ENCODE results near the gene KHSRP. TPM values are rescaled to one million over a fixed set of nuclear protein-coding genes. Genes with fewer than 3 reads are reported as not detected.
A peak's percentile ranks its signal among the peaks of the same experiment; 100 is the strongest.

The KHSRP gene
- 65.9 TPM for total RNA-seq

- Histone ChIP-seq H3K4me3 (ENCODE audit: low read length) (peak within 1 kb of the TSS; percentile 54), H3K4me1 (ENCODE audit: insufficient read depth, low read length) (peaks cover 31% of the 10 kb centered on the region), H3K27me3 (ENCODE audit: insufficient read depth, low read length) (no peaks in the 10 kb centered on the region)
These were observed at the start of gene KHSRP for GRCh38 chr19:6424195-6424938. Gene KHSRP (minus strand): TSS chr19:6424811. CDS start chr19:6424701, 110 bp downstream.

GRCh38 chr19:6473647-6474046 is 49.0 kb upstream of the KHSRP start:
- no peaks in the 10 kb centered on the region for H3K9me3 ChIP-seq (ENCODE audit: low read depth, low read length)
- H3K4me3 ChIP-seq (ENCODE audit: low read length) = no peak overlapping the region
- no peaks in the 10 kb centered on the region for H3K4me1 ChIP-seq (ENCODE audit: insufficient read depth, low read length)
- no peaks in the 10 kb centered on the region for H3K27me3 ChIP-seq (ENCODE audit: insufficient read depth, low read length)

More at GRCh38 chr19:6424195-6424938, at the start of gene KHSRP:
- H3K9me3 ChIP-seq (ENCODE audit: low read depth, low read length) = no peaks in the 10 kb centered on the region

- Histone ChIP-seq H3K4me3 (ENCODE audit: low read length) (no peak overlapping the region), H3K4me1 (ENCODE audit: insufficient read depth, low read length) (no peaks in the 10 kb centered on the region), H3K9me3 (ENCODE audit: low read depth, low read length) (no peaks in the 10 kb centered on the region), H3K27me3 (ENCODE audit: insufficient read depth, low read length) (no peaks in the 10 kb centered on the region)
These were observed 48.1 kb upstream of the KHSRP start for GRCh38 chr19:6472713-6473112.

- Histone ChIP-seq H3K4me3 (ENCODE audit: low read length) (no peak overlapping the region), H3K4me1 (ENCODE audit: insufficient read depth, low read length) (no peaks in the 10 kb centered on the region)
These were observed 46.5 kb upstream of the KHSRP start for GRCh38 chr19:6471076-6471475.

GRCh38 chr19:6470173-6470572 is 45.6 kb upstream of the KHSRP start:
- Histone ChIP-seq H3K9me3 (ENCODE audit: low read depth, low read length) (no peaks in the 10 kb centered on the region), H3K4me3 (ENCODE audit: low read length) (no peak overlapping the region), H3K27me3 (ENCODE audit: insufficient read depth, low read length) (no peaks in the 10 kb centered on the region), H3K4me1 (ENCODE audit: insufficient read depth, low read length) (no peaks in the 10 kb centered on the region)

More at GRCh38 chr19:6471076-6471475, 46.5 kb upstream of the KHSRP start:
- Histone ChIP-seq H3K27me3 (ENCODE audit: insufficient read depth, low read length) (no peaks in the 10 kb centered on the region), H3K9me3 (ENCODE audit: low read depth, low read length) (no peaks in the 10 kb centered on the region)

- Histone ChIP-seq H3K4me1 (ENCODE audit: insufficient read depth, low read length) (peaks cover 10% of the 10 kb centered on the region), H3K27me3 (ENCODE audit: insufficient read depth, low read length) (peaks cover 5% of the 10 kb centered on the region), H3K9me3 (ENCODE audit: low read depth, low read length) (no peaks in the 10 kb centered on the region), H3K4me3 (ENCODE audit: low read length) (no peak overlapping the region)
These were observed 42.8 kb upstream of the KHSRP start for GRCh38 chr19:6467384-6467783.

DNA sequence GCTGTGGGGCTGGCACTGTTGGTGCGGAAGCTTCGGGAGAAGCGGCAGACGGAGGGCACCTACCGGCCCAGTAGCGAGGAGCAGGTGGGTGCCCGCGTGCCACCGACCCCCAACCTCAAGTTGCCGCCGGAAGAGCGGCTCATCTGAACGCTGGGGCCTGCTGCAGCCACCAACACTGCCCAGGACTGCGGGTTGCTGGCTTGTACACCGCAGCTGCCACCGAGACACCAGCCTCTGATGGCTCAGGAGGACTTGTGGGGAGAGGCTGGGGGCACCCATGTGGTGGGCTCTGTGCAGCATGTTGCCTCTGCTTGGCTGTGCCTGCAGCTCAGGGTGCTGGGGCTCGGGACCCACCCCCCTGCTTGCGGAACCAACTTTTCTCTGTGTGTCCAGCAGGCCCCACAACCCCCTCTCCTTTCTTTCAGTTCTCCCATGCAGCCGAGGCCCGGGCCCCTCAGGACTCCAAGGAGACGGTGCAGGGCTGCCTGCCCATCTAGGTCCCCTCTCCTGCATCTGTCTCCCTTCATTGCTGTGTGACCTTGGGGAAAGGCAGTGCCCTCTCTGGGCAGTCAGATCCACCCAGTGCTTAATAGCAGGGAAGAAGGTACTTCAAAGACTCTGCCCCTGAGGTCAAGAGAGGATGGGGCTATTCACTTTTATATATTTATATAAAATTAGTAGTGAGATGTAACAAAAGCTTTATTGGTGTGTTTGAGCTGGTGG is 42.1 kb upstream of the KHSRP start:
- Histone ChIP-seq H3K4me1 (ENCODE audit: insufficient read depth, low read length) (peaks cover 10% of the 10 kb centered on the region), H3K9me3 (ENCODE audit: low read depth, low read length) (no peaks in the 10 kb centered on the region), H3K27me3 (ENCODE audit: insufficient read depth, low read length) (peaks cover 5% of the 10 kb centered on the region), H3K4me3 (ENCODE audit: low read length) (no peak overlapping the region)

- peaks cover 12% of the 10 kb centered on the region for H3K4me1 ChIP-seq (ENCODE audit: insufficient read depth, low read length)
- no peaks in the 10 kb centered on the region for H3K9me3 ChIP-seq (ENCODE audit: low read depth, low read length)
- peaks cover 5% of the 10 kb centered on the region for H3K27me3 ChIP-seq (ENCODE audit: insufficient read depth, low read length)
- H3K4me3 ChIP-seq (ENCODE audit: low read length) = no peak overlapping the region
These were observed 41.1 kb upstream of the KHSRP start for GRCh38 chr19:6465663-6466062.

GRCh38 chr19:6465006-6465405 is 40.4 kb upstream of the KHSRP start:
- H3K27me3 ChIP-seq (ENCODE audit: insufficient read depth, low read length) = peaks cover 5% of the 10 kb centered on the region
- H3K4me1 ChIP-seq (ENCODE audit: insufficient read depth, low read length) = peaks cover 16% of the 10 kb centered on the region
- H3K9me3 ChIP-seq (ENCODE audit: low read depth, low read length) = no peaks in the 10 kb centered on the region
- H3K4me3 ChIP-seq (ENCODE audit: low read length) = no peak overlapping the region

DNA sequence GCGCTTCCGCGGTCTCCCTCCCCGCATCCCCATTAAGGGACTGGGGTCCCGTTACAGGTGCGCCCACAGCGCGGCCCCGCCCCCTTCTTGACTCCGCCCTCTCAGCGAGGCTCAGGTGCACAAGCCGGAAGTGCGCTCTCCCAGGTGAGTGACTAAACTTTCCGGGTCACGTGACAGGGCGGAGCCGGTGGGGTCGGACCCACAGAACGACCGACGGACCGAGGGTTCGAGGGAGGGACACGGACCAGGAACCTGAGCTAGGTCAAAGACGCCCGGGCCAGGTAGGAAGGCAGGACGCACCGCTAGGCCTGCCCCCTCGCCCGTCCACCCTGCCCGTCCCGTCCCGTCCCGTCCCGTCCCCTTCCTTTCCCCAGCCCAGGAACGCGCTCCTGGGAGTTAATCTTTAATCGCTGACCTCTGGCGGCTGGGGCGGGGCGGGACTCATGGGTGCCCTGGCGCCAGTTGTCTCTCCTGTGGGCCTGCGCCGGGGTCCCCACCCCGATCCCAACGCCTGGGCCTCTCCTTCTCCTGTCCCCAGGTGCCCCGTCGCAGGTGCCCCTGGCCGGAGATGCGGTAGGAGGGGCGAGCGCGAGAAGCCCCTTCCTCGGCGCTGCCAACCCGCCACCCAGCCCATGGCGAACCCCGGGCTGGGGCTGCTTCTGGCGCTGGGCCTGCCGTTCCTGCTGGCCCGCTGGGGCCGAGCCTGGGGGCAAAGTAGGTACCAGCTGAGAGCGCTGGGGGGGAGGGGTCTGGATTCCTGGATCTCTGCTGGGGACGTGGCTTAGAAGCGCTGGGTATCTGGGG is 39.7 kb upstream of the KHSRP start, which contains the start of gene CRB3:
Gene CRB3 (plus strand): TSS at position 202 of the 804 bp plus-strand sequence. CDS start 431 bp downstream, at position 633.
- no peaks in the 10 kb centered on the region for H3K9me3 ChIP-seq (ENCODE audit: low read depth, low read length)
- no peak within 1 kb of the TSS for H3K4me3 ChIP-seq (ENCODE audit: low read length)
- H3K4me1 ChIP-seq (ENCODE audit: insufficient read depth, low read length) = peaks cover 16% of the 10 kb centered on the region
- H3K27me3 ChIP-seq (ENCODE audit: insufficient read depth, low read length) = peaks cover 5% of the 10 kb centered on the region

DNA sequence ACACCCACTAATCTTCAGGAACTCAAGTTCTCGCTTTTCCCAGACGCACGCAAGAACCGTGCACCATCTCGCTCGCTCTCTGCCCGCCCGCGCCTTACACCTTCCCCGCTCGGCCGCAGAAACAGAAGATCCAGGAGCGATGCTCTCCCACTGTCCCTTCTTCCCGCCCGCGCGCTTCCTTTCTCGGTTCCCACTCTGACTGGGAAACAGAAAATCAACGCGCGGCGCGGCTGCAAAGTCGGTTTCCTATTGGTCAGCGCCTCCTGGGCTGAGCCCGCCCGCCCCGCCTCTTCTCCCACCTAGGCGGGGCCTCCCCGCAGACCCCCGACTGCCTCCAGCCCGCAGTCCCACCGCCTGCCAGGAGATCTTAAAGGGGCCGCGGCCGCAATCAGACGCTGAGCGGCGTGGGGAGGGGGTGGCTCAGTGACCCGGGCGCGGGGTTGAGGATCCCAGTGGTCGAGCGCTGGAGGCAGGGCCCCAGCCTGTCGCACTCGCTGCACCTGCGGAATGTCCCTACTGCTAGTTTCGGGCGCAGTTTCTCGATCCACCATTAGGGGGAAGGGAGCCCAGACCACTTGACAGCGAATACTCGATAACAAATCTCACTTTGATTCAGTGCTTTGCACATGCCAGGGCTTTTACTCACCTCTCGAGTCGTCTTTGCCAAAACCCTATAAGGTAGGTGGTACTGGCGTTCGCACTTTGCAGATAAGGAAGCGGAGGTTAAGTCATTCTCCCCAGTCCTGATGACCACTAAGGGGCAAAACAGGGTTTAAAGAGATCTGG is 35.7 kb upstream of the KHSRP start:
- Histone ChIP-seq H3K4me3 (ENCODE audit: low read length) (peak overlapping the region; percentile 53), H3K4me1 (ENCODE audit: insufficient read depth, low read length) (peaks cover 16% of the 10 kb centered on the region), H3K9me3 (ENCODE audit: low read depth, low read length) (no peaks in the 10 kb centered on the region), H3K27me3 (ENCODE audit: insufficient read depth, low read length) (peaks cover 7% of the 10 kb centered on the region)

- Histone ChIP-seq H3K4me1 (ENCODE audit: insufficient read depth, low read length) (peaks cover 14% of the 10 kb centered on the region), H3K9me3 (ENCODE audit: low read depth, low read length) (no peaks in the 10 kb centered on the region), H3K4me3 (ENCODE audit: low read length) (peak within 1 kb of the TSS; percentile 53)
These were observed 34.9 kb upstream of the KHSRP start, which contains the start of gene SLC25A23 for GRCh38 chr19:6459262-6460098. Gene SLC25A23 (minus strand): TSS chr19:6459792. CDS start chr19:6459628, 164 bp downstream.

DNA sequence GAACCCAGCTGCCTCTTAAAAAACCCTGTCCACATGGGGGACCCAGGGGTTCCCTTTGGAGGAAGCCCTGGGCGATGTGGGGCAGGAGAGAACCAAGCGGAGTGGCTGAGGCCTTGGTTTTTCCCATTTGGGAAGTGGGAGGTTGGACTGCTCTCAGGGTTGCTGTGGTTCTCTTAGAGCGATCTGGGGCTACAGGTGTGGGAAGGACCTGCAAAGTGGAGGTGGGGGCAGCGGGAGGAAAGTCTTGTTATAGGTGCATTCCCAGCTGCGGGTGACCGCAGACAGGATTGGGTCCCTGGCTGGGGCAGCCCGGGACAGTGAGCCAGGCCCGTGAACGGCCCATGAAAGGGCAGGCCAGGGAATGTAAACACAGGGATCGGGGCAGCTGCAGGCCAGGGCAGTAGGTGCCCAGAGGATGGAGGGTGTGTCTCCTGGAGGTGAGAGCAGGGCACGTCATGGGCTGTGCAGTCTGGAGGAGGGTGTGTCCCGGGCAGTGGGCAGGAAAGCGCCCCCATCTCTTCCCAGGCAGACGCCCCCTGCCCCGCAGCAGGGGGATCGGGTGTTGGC is 34.2 kb upstream of the KHSRP start:
- Histone ChIP-seq H3K4me3 (ENCODE audit: low read length) (no peak overlapping the region), H3K4me1 (ENCODE audit: insufficient read depth, low read length) (peaks cover 7% of the 10 kb centered on the region), H3K27me3 (ENCODE audit: insufficient read depth, low read length) (peaks cover 4% of the 10 kb centered on the region), H3K9me3 (ENCODE audit: low read depth, low read length) (no peaks in the 10 kb centered on the region)

More at GRCh38 chr19:6459262-6460098, 34.9 kb upstream of the KHSRP start, which contains the start of gene SLC25A23:
- H3K27me3 ChIP-seq (ENCODE audit: insufficient read depth, low read length) = peaks cover 7% of the 10 kb centered on the region

Measured in mononuclear cell (primary cell).